Activated naive CD8-positive, alpha-beta T cell treated with anti-CD3 and anti-CD28 coated beads for 36 hours (primary cell): ENCODE results near the gene CCNI. TPM values are rescaled to one million over a fixed set of nuclear protein-coding genes. Genes with fewer than 3 reads are reported as not detected.
A peak's percentile ranks its signal among the peaks of the same experiment; 100 is the strongest.
"Not testable (repeated sequence)": the region's sequence is repeated elsewhere in the genome, so short reads cannot be mapped to it uniquely, and the experiment has no call there.

Source experiments
- DNase-seq: peaks from one replicate; pipeline ENCODE4 v3.0.0; 2021
- H3K27ac Mint-ChIP-seq: one replicate; pipeline ENCODE4 v1.8.0; 2022; ENCODE audit warnings: mild to moderate bottlenecking, moderate library complexity, mixed read lengths
- H3K27me3 Mint-ChIP-seq: one replicate; pipeline ENCODE4 v1.8.0; 2022; ENCODE audit warnings: mild to moderate bottlenecking, mixed read lengths
- H3K36me3 Mint-ChIP-seq: one replicate; pipeline ENCODE4 v1.8.0; 2021; ENCODE audit warnings: mild to moderate bottlenecking, mixed read lengths
- H3K4me1 Mint-ChIP-seq: one replicate; pipeline ENCODE4 v1.8.0; 2021; ENCODE audit warnings: mixed read lengths
- H3K4me3 Mint-ChIP-seq: one replicate; pipeline ENCODE4 v1.8.0; 2022; ENCODE audit warnings: mild to moderate bottlenecking, moderate library complexity, mixed read lengths
- H3K9me3 Mint-ChIP-seq: one replicate; pipeline ENCODE4 v1.8.0; 2022; ENCODE audit warnings: mixed read lengths
- total RNA-seq, 2 experiments: library from RNA; stranded (reverse); gene quantifications; one replicate each; pipeline ENCODE4 v1.2.3, GENCODE V29; 2021

CCNI gene
- total RNA-seq, 2 experiments from 2014 or later: 230 to 237 TPM

GRCh38 chr4:77037736-77038135, 38.1 kb downstream of the CCNI start:
- H3K27ac Mint-ChIP-seq: no peak overlapping the region
- no peaks in the 10 kb centered on the region for H3K27me3 Mint-ChIP-seq
- no peaks in the 10 kb centered on the region for H3K9me3 Mint-ChIP-seq
- H3K4me3 Mint-ChIP-seq: no peak overlapping the region
- peaks cover 29% of the 10 kb centered on the region for H3K36me3 Mint-ChIP-seq
- H3K4me1 Mint-ChIP-seq: no peaks in the 10 kb centered on the region
- no peak for DNase-seq

- peaks cover 33% of the 10 kb centered on the region for H3K36me3 Mint-ChIP-seq
- H3K9me3 Mint-ChIP-seq, DNase-seq, H3K4me3 Mint-ChIP-seq, H3K4me1 Mint-ChIP-seq, H3K27me3 Mint-ChIP-seq, H3K27ac Mint-ChIP-seq: not testable (repeated sequence)
Observed at GRCh38 chr4:77037168-77037567, 38.6 kb downstream of the CCNI start.

GRCh38 chr4:77036206-77036605, 39.6 kb downstream of the CCNI start:
- Mint-ChIP-seq H3K4me1 (peaks cover 13% of the 10 kb centered on the region), H3K9me3 (no peaks in the 10 kb centered on the region), H3K27me3 (no peaks in the 10 kb centered on the region), H3K4me3 (no peak overlapping the region), H3K27ac (no peak overlapping the region), H3K36me3 (peaks cover 41% of the 10 kb centered on the region)
- no peak for DNase-seq

- H3K4me3 Mint-ChIP-seq: no peak overlapping the region
- H3K36me3 Mint-ChIP-seq: peaks cover 49% of the 10 kb centered on the region
- DNase-seq: no peak
- no peaks in the 10 kb centered on the region for H3K27me3 Mint-ChIP-seq
- H3K9me3 Mint-ChIP-seq: no peaks in the 10 kb centered on the region
- H3K27ac Mint-ChIP-seq: no peak overlapping the region
- peaks cover 20% of the 10 kb centered on the region for H3K4me1 Mint-ChIP-seq
Observed at GRCh38 chr4:77035153-77035552, 40.6 kb downstream of the CCNI start.

GRCh38 chr4:77031544-77031943, 44.2 kb downstream of the CCNI start:
- H3K36me3 Mint-ChIP-seq: peaks cover 56% of the 10 kb centered on the region
- DNase-seq: peak; percentile 28
- H3K4me1 Mint-ChIP-seq: peaks cover 45% of the 10 kb centered on the region
- no peak overlapping the region for H3K4me3 Mint-ChIP-seq
- no peaks in the 10 kb centered on the region for H3K9me3 Mint-ChIP-seq
- H3K27ac Mint-ChIP-seq: no peak overlapping the region
- no peaks in the 10 kb centered on the region for H3K27me3 Mint-ChIP-seq

GRCh38 chr4:77029757-77030156, 46.0 kb downstream of the CCNI start:
- not testable (repeated sequence) for H3K9me3 Mint-ChIP-seq, DNase-seq, H3K4me3 Mint-ChIP-seq, H3K27ac Mint-ChIP-seq, H3K27me3 Mint-ChIP-seq
- peaks cover 62% of the 10 kb centered on the region for H3K4me1 Mint-ChIP-seq
- H3K36me3 Mint-ChIP-seq: peaks cover 63% of the 10 kb centered on the region

- Mint-ChIP-seq H3K9me3 (no peaks in the 10 kb centered on the region), H3K4me3 (no peak overlapping the region), H3K27ac (peak overlapping the region; percentile 32), H3K27me3 (no peaks in the 10 kb centered on the region), H3K36me3 (peaks cover 72% of the 10 kb centered on the region), H3K4me1 (peaks cover 68% of the 10 kb centered on the region)
- DNase-seq: no peak
Observed at GRCh38 chr4:77028246-77028645, 47.5 kb downstream of the CCNI start.

GRCh38 chr4:77026322-77026704, 49.5 kb downstream of the CCNI start:
- DNase-seq: no peak

GRCh38 chr4:77025643-77026321, 50.0 kb downstream of the CCNI start:
- Mint-ChIP-seq H3K27me3 (no peaks in the 10 kb centered on the region), H3K4me1 (peaks cover 50% of the 10 kb centered on the region), H3K36me3 (peaks cover 64% of the 10 kb centered on the region), H3K9me3 (no peaks in the 10 kb centered on the region), H3K27ac (peak overlapping the region; percentile 50), H3K4me3 (peak overlapping the region; percentile 2)
- DNase-seq: no peak

More at GRCh38 chr4:77026322-77026704, 49.5 kb downstream of the CCNI start:
- Mint-ChIP-seq H3K27ac (peak overlapping the region; percentile 50), H3K9me3 (no peaks in the 10 kb centered on the region), H3K4me3 (peak overlapping the region; percentile 2), H3K4me1 (peaks cover 56% of the 10 kb centered on the region), H3K27me3 (no peaks in the 10 kb centered on the region), H3K36me3 (peaks cover 64% of the 10 kb centered on the region)

- Mint-ChIP-seq H3K9me3 (no peaks in the 10 kb centered on the region), H3K27ac (no peak overlapping the region), H3K4me3 (no peak overlapping the region), H3K36me3 (peaks cover 73% of the 10 kb centered on the region), H3K4me1 (peaks cover 41% of the 10 kb centered on the region), H3K27me3 (no peaks in the 10 kb centered on the region)
- DNase-seq: no peak
Observed at GRCh38 chr4:77023920-77024319, 51.9 kb downstream of the CCNI start.

GRCh38 chr4:77022560-77023179, 53.1 kb downstream of the CCNI start:
- H3K36me3 Mint-ChIP-seq: peaks cover 65% of the 10 kb centered on the region
- no peak for DNase-seq
- no peak overlapping the region for H3K4me3 Mint-ChIP-seq
- no peaks in the 10 kb centered on the region for H3K9me3 Mint-ChIP-seq
- H3K4me1 Mint-ChIP-seq: peaks cover 30% of the 10 kb centered on the region
- no peaks in the 10 kb centered on the region for H3K27me3 Mint-ChIP-seq
- H3K27ac Mint-ChIP-seq: no peak overlapping the region

- Mint-ChIP-seq H3K4me1 (peaks cover 24% of the 10 kb centered on the region), H3K27ac (no peak overlapping the region), H3K36me3 (peaks cover 61% of the 10 kb centered on the region), H3K4me3 (no peak overlapping the region), H3K9me3 (no peaks in the 10 kb centered on the region), H3K27me3 (no peaks in the 10 kb centered on the region)
- no peak for DNase-seq
Observed at GRCh38 chr4:77021614-77022089, 54.1 kb downstream of the CCNI start.

GRCh38 chr4:77020017-77020416, 55.8 kb downstream of the CCNI start:
- H3K9me3 Mint-ChIP-seq: no peaks in the 10 kb centered on the region

GRCh38 chr4:77015390-77015789, 60.4 kb downstream of the CCNI start:
- peaks cover 39% of the 10 kb centered on the region for H3K4me1 Mint-ChIP-seq
- no peaks in the 10 kb centered on the region for H3K27me3 Mint-ChIP-seq
- H3K36me3 Mint-ChIP-seq: peaks cover 55% of the 10 kb centered on the region
- DNase-seq: no peak
- no peak overlapping the region for H3K27ac Mint-ChIP-seq
- H3K9me3 Mint-ChIP-seq: no peaks in the 10 kb centered on the region
- H3K4me3 Mint-ChIP-seq: no peak overlapping the region

More at GRCh38 chr4:77020017-77020416, 55.8 kb downstream of the CCNI start:
- Mint-ChIP-seq H3K4me1 (peaks cover 15% of the 10 kb centered on the region), H3K4me3 (no peak overlapping the region), H3K27me3 (no peaks in the 10 kb centered on the region), H3K36me3 (peaks cover 60% of the 10 kb centered on the region), H3K27ac (no peak overlapping the region)
- DNase-seq: no peak

- no peak overlapping the region for H3K4me3 Mint-ChIP-seq
- H3K27ac Mint-ChIP-seq: no peak overlapping the region
- H3K36me3 Mint-ChIP-seq: peaks cover 50% of the 10 kb centered on the region
- DNase-seq: no peak
- no peaks in the 10 kb centered on the region for H3K9me3 Mint-ChIP-seq
- H3K4me1 Mint-ChIP-seq: peaks cover 45% of the 10 kb centered on the region
- H3K27me3 Mint-ChIP-seq: no peaks in the 10 kb centered on the region
Observed at GRCh38 chr4:77014256-77014655, 61.5 kb downstream of the CCNI start.

GRCh38 chr4:77012726-77013125, 63.1 kb downstream of the CCNI start:
- peaks cover 59% of the 10 kb centered on the region for H3K36me3 Mint-ChIP-seq
- H3K9me3 Mint-ChIP-seq: no peaks in the 10 kb centered on the region
- H3K27ac Mint-ChIP-seq: no peak overlapping the region
- no peak overlapping the region for H3K4me3 Mint-ChIP-seq
- H3K4me1 Mint-ChIP-seq: peaks cover 59% of the 10 kb centered on the region
- DNase-seq: no peak
- no peaks in the 10 kb centered on the region for H3K27me3 Mint-ChIP-seq
